ENCODE results near the gene MTERF2.

- TF ChIP-seq POLR2A (IDR thresholded peaks at IDR 0.05) (no peak), CTCF (IDR thresholded peaks at IDR 0.05 in 4 of 5, conservative IDR thresholded peaks at IDR 0.05 in 1 of 5) (no peak)
Measured at GRCh38 chr12:106986135-106986534, 811 bp downstream of the MTERF2 start.
